Esophagus muscularis mucosa (tissue), 4 donors: Measurements from ENCODE around the gene KCNAB1. TPM values are rescaled to one million over a fixed set of nuclear protein-coding genes. Genes with fewer than 3 reads are reported as not detected.

Experiments
- DNase-seq: peaks from one replicate; pipeline ENCODE4 v3.0.0-alpha.2; 2017; ENCODE audit errors: extremely low spot score
- H3K27ac ChIP-seq, 4 donors: fragments of 200-600 bp; sonication (generic); replicated peaks in 1 of 4; 1 replicate in 3 of 4; 2 replicates in 1 of 4; pipeline ENCODE4 v1.5.1; 2016 to 2019; ENCODE audit warnings: mild to moderate bottlenecking in 1 of 4
- H3K27me3 ChIP-seq, 4 donors: fragments of 200-600 bp; sonication (generic); one replicate each; pipeline versions ENCODE4 v1.5.1 to v1.6.0; 2016 to 2019
- H3K36me3 ChIP-seq, 4 donors: fragments of 200-600 bp; sonication (generic); one replicate each; pipeline ENCODE4 v1.5.1; 2016 to 2019
- H3K4me1 ChIP-seq, 4 donors: fragments of 200-600 bp; sonication (generic); one replicate each; pipeline ENCODE4 v1.5.1; 2016 to 2019
- H3K4me3 ChIP-seq, 4 donors: fragments of 200-600 bp; sonication (generic); 1 replicate in 2 of 4; 2 replicates in 2 of 4; pipeline ENCODE4 v1.5.1; 2016 to 2019; ENCODE audit warnings: mild to moderate bottlenecking in 4 of 4, moderate library complexity in 1 of 4
- H3K9me3 ChIP-seq, 4 donors: fragments of 200-600 bp; sonication (generic); 1 replicate in 3 of 4; 2 replicates in 1 of 4; pipeline ENCODE4 v1.5.1; 2016 to 2019
- EP300 ChIP-seq: sonication (generic); formaldehyde crosslinking; IDR thresholded peaks from one replicate; pipeline ENCODE4 v1.6.1; 2017; ENCODE audit warnings: antibody characterized with exemption
- POLR2A ChIP-seq: fragments of 450-650 bp; IDR thresholded peaks from one replicate; pipeline ENCODE4 v1.6.1; 2017; ENCODE audit warnings: antibody characterized with exemption, moderate library complexity, mild to moderate bottlenecking, low read depth
- POLR2AphosphoS5 ChIP-seq, 2 donors: sonication (generic); formaldehyde crosslinking; IDR thresholded peaks; one replicate each; pipeline ENCODE4 v1.6.1; 2017; ENCODE audit warnings: antibody characterized with exemption in 2 of 2
- WGBS: methylation state at CpG from one replicate; pipeline ENCODE4 v1.1.5; 2018; 5-methylcytosine and 5-hydroxymethylcytosine counted together
- intact Hi-C: fragments of 100-400 bp; cut with DNase I; formaldehyde crosslinking; loops from one replicate; pipeline ENCODE4 v1.15.1; 2023
- total RNA-seq, 4 donors: library from RNA; depleted of rRNA; stranded (reverse); fragments of >200 nt; gene quantifications; one replicate each; pipeline versions ENCODE4 v1.1.0 to v1.2.1, GENCODE V29; 2016
- TF ChIP-seq, protein P1 (sequence below), 3 experiments: fragments of 200-600 bp in 2 of 3; fragments of 450-650 bp in 1 of 3; sonication (generic) in 2 of 3; IDR thresholded peaks; one replicate each; pipeline ENCODE4 v1.5.1; 2017 to 2019; ENCODE audit warnings: antibody characterized with exemption in 3 of 3, mild to moderate bottlenecking in 2 of 3, moderate library complexity in 1 of 3

KCNAB1 gene
- total RNA-seq, 4 donors from 2014 or later: 0.83 to 5.9 (median 2.3) TPM

DNA sequence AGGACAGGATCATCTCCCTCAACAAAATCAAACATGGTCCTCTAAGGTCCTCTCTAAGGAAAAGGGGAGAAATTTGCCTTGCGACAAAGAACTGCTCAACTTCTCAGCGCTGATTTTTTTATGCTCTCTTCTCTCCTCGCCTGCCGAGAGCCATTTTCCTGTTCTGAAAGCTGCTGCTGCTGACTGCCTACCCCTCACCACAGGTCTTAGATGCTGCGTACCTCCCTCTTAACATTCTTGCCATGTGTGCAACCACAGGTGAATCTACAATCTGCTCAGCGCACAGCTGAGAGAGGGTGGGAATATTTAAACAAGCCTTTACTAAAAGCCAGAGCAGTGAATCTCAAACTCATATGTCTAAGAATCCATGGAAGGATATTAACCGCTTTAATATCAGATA, 223.8 kb downstream of the KCNAB1 start:
- Histone ChIP-seq H3K4me1 (no peaks in the 10 kb centered on the region), H3K4me3 (no peak overlapping the region), H3K27ac (no peak overlapping the region), H3K9me3 (no peaks in the 10 kb centered on the region), H3K27me3 (no peaks in the 10 kb centered on the region), H3K36me3 (no peaks in the 10 kb centered on the region)
- intact Hi-C loops: no loop called here
- no peak for DNase-seq
- TF ChIP-seq POLR2A: no peak
- 99% methylated on average over 7 of the region's 7 CpGs for WGBS

DNA sequence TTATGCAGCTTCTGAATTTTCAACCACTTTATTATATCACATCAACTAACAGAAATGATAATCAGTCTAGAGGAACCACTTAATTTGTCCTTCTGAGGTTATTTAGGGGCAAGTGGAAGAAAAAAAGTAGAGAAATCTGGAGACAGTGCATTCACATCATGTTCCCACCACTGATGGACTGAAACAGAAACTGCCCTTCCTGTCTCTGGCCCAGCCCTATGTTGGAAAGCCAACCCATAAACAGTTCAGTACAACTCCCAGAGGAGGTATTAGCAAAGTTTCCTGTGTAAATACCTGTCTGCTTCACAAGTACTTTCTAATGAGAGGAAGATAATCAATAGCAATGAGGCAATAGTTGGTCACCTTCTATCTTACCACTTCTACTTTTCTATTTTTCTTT, 228.7 kb downstream of the KCNAB1 start:
- no peak overlapping the region for H3K4me3 ChIP-seq
- no peaks in the 10 kb centered on the region for H3K36me3 ChIP-seq
- H3K9me3 ChIP-seq: no peaks in the 10 kb centered on the region
- H3K27me3 ChIP-seq: no peaks in the 10 kb centered on the region
- no peak overlapping the region for H3K27ac ChIP-seq
- DNase-seq: no peak
- no peaks in the 10 kb centered on the region for H3K4me1 ChIP-seq
- intact Hi-C loops: no loop called here
- TF ChIP-seq POLR2AphosphoS5 (IDR thresholded peaks at IDR 0.05): no peak
- no peak for TF ChIP-seq POLR2A

DNA sequence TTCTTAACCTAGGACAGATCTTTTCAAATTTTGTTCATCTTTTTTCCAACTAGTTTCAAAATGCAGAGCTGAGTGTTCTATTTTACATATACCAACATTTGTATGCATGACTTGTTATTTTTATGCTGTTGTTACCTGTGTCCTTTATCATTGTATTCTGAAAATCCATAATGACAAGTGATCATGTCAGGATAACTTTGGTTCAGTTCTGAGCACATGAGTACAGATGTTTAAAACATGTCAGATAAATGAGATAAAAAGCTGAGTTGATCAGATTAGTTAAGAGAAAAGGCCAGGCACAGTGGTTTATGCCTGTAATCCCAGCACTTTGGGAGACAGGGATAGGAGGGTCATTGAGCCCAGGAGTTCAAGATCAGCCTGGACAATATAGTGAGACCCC, 229.6 kb downstream of the KCNAB1 start:
- Histone ChIP-seq H3K4me1 (no peaks in the 10 kb centered on the region), H3K27ac (no peak overlapping the region), H3K36me3 (no peaks in the 10 kb centered on the region), H3K4me3 (no peak overlapping the region), H3K9me3 (no peaks in the 10 kb centered on the region), H3K27me3 (no peaks in the 10 kb centered on the region)
- DNase-seq: no peak
- intact Hi-C loops: no loop called here
- TF ChIP-seq EP300 (no peak), POLR2AphosphoS5 (IDR thresholded peaks at IDR 0.05) (no peak), POLR2A (no peak)
- TF ChIP-seq, protein P1, sequence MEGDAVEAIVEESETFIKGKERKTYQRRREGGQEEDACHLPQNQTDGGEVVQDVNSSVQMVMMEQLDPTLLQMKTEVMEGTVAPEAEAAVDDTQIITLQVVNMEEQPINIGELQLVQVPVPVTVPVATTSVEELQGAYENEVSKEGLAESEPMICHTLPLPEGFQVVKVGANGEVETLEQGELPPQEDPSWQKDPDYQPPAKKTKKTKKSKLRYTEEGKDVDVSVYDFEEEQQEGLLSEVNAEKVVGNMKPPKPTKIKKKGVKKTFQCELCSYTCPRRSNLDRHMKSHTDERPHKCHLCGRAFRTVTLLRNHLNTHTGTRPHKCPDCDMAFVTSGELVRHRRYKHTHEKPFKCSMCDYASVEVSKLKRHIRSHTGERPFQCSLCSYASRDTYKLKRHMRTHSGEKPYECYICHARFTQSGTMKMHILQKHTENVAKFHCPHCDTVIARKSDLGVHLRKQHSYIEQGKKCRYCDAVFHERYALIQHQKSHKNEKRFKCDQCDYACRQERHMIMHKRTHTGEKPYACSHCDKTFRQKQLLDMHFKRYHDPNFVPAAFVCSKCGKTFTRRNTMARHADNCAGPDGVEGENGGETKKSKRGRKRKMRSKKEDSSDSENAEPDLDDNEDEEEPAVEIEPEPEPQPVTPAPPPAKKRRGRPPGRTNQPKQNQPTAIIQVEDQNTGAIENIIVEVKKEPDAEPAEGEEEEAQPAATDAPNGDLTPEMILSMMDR (IDR thresholded peaks at IDR 0.05): no peak

DNA sequence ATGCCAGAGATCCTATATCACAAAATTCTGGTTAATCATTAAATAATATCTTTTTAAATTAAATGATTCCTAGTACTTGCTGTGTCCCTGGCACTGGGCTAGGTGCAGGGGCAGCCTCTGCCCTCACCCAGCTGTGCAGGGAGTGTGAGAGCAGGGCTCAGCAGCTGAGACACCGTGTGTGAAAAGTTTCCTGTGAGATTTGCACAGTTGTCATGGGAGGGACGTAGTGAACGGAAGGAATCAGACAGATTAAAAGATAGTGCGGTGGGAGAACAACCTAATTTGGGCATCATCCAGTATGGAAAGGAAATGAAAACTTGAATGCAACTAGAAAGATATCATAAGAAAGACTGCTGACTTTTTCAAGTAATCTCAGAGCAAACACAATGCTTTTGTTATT, 230.4 kb downstream of the KCNAB1 start:
- no peaks in the 10 kb centered on the region for H3K36me3 ChIP-seq

DNA sequence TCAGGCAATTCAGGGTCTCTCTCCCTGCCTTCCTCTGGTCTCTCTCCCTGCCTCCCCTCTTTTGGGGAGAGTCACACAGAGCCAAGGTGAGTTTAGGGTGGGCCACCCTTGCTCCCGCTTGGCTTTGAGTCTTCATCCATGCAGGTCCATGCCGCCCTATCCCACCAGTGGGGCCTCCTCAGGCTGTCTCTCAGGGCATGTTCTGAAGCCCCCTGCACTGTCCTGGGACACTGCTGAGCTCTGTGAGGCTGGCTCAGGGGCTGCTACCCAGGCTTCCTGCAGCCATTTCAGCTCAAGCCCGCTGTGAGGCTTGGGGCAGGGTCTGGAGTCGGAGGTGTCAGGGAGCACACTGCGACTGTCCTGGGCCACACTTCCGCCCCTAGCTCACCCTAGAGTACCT, 231.4 kb downstream of the KCNAB1 start:
- intact Hi-C loops: no loop called here
- H3K4me1 ChIP-seq: peaks cover 0 to 8% (median 7%) of the 10 kb centered on the region in 4 donors
- no peak for TF ChIP-seq POLR2A
- no peak for TF ChIP-seq EP300
- TF ChIP-seq, protein P1 (IDR thresholded peaks at IDR 0.05): no peak
- TF ChIP-seq POLR2AphosphoS5 (IDR thresholded peaks at IDR 0.05): no peak
- no peaks in the 10 kb centered on the region for H3K36me3 ChIP-seq
- H3K27me3 ChIP-seq: no peaks in the 10 kb centered on the region
- no peak overlapping the region for H3K27ac ChIP-seq
- H3K4me3 ChIP-seq: no peak overlapping the region
- DNase-seq: no peak
- 98% methylated on average over 6 of the region's 6 CpGs for WGBS
- H3K9me3 ChIP-seq: no peaks in the 10 kb centered on the region

More for the DNA sequence above, 230.4 kb downstream of the KCNAB1 start:
- WGBS: 63% methylated on average over 4 of the region's 4 CpGs
- intact Hi-C loops: no loop called here
- Histone ChIP-seq H3K27me3 (no peaks in the 10 kb centered on the region), H3K27ac (no peak overlapping the region), H3K4me1 (no peaks in the 10 kb centered on the region), H3K9me3 (no peaks in the 10 kb centered on the region), H3K4me3 (no peak overlapping the region)
- no peak for DNase-seq
- TF ChIP-seq EP300 (no peak), POLR2AphosphoS5 (IDR thresholded peaks at IDR 0.05) (no peak), POLR2A (no peak)
- TF ChIP-seq, protein P1 (IDR thresholded peaks at IDR 0.05): no peak

DNA sequence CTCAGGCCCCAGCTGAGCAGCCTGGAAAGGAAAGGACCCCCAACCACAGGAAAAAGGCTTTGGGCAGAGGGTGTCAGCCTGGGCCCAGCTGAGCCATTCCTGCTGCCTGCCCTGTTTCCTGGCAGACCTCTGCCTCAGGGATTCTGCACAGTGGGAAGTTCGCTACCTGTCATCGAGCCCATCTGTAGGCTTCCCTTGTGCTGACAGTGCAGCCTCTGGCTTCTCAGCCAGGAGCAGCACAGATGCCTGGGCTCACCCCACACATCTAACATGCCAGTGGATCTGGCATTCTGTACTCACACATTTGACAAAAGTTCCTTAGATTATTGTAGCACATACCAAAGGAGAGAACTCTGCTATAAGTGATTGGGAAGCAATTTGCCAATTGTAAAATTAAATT, 232.3 kb downstream of the KCNAB1 start:
- no peaks in the 10 kb centered on the region for H3K27me3 ChIP-seq
- no peak overlapping the region for H3K4me3 ChIP-seq
- peaks cover 0 to 8% (median 8%) of the 10 kb centered on the region in 4 donors for H3K4me1 ChIP-seq
- no peaks in the 10 kb centered on the region for H3K9me3 ChIP-seq
- no CpG with 5 or more reads among the region's 2 CpGs for WGBS
- TF ChIP-seq POLR2AphosphoS5 (IDR thresholded peaks at IDR 0.05) (no peak), EP300 (no peak), POLR2A (no peak)
- TF ChIP-seq, protein P1 (IDR thresholded peaks at IDR 0.05): no peak
- no peak for DNase-seq
- intact Hi-C loops: no loop called here
- no peaks in the 10 kb centered on the region for H3K36me3 ChIP-seq
- H3K27ac ChIP-seq: no peak overlapping the region
